ENCODE data around the gene FAAH. TPM values are rescaled to one million over a fixed set of nuclear protein-coding genes. Genes with fewer than 3 reads are reported as not detected.
A peak's percentile ranks its signal among the peaks of the same experiment; 100 is the strongest.
"Not testable (repeated sequence)": the region's sequence is repeated elsewhere in the genome, so short reads cannot be mapped to it uniquely, and the experiment has no call there.

Gene FAAH
- 100 to 1,000 TPM; 103 to 199 (median 152) TPM for total RNA-seq

- 5 to 8% methylated on average over 18 to 29 of the region's 75 CpGs for WGBS, 2 donors
- no peaks in the 10 kb centered on the region for H3K36me3 ChIP-seq
- intact Hi-C loops (cut with DNase I) = no loop called here
- peak; percentile 81 to 83 for DNase-seq
- TF ChIP-seq, protein P1, sequence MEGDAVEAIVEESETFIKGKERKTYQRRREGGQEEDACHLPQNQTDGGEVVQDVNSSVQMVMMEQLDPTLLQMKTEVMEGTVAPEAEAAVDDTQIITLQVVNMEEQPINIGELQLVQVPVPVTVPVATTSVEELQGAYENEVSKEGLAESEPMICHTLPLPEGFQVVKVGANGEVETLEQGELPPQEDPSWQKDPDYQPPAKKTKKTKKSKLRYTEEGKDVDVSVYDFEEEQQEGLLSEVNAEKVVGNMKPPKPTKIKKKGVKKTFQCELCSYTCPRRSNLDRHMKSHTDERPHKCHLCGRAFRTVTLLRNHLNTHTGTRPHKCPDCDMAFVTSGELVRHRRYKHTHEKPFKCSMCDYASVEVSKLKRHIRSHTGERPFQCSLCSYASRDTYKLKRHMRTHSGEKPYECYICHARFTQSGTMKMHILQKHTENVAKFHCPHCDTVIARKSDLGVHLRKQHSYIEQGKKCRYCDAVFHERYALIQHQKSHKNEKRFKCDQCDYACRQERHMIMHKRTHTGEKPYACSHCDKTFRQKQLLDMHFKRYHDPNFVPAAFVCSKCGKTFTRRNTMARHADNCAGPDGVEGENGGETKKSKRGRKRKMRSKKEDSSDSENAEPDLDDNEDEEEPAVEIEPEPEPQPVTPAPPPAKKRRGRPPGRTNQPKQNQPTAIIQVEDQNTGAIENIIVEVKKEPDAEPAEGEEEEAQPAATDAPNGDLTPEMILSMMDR (IDR thresholded peaks at IDR 0.05) = peak in 1 of 6 experiments; percentile 7
- peak; percentile 44 to 72 for TF ChIP-seq POLR2A (IDR thresholded peaks at IDR 0.05)
- no peaks in the 10 kb centered on the region for H3K9me3 ChIP-seq
- H3K4me3 ChIP-seq (replicated peaks in 1 of 3) = peak within 1 kb of the TSS; percentile 6 to 52 (median 31)
- no peaks in the 10 kb centered on the region for H3K27me3 ChIP-seq
- peaks cover 22 to 25% of the 10 kb centered on the region in 2 donors for H3K4me1 ChIP-seq
- peak within 1 kb of the TSS; percentile 82 to 85 (median 82) for H3K27ac ChIP-seq
Observed at GRCh38 chr1:46394108-46394871, at the start of gene FAAH. Gene FAAH (plus strand): TSS chr1:46394317. CDS start chr1:46394349, 32 bp downstream.

GRCh38 chr1:46344481-46344880, 49.6 kb upstream of the FAAH start:
- H3K36me3 ChIP-seq = peaks cover 24% of the 10 kb centered on the region in 2 donors
- intact Hi-C loops (cut with DNase I) = loop anchor here (5.0 kb wide), 1 partner anchor 42 kb away; the partner anchor contains the start of genes LRRC41 and UQCRH

DNA sequence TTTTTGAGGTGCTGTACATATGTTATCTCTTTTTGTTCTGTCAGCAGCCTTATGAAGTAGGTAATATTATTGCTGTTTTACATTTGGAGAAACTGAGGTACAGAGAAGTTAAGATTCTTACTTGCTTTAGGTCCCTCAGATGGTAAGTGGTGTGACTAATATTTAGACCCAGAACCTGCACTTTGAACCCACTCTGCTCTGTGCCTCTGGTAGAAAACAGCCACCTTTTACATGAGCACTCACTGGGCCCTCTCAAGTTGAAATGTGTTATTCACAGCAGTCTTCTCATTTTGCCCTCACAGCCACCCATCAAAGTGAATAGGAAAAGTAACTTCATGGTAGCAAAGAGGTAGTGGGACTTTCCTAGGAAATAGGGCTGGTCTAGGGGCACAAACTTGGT, 48.8 kb upstream of the FAAH start:
- no peaks in the 10 kb centered on the region for H3K27me3 ChIP-seq
- intact Hi-C loops (cut with DNase I) = no loop called here
- H3K4me1 ChIP-seq = peaks cover 0 to 14% of the 10 kb centered on the region in 2 donors
- no peak for DNase-seq
- no peak overlapping the region for H3K27ac ChIP-seq
- H3K9me3 ChIP-seq = no peaks in the 10 kb centered on the region
- peaks cover 24 to 27% of the 10 kb centered on the region in 2 donors for H3K36me3 ChIP-seq
- H3K4me3 ChIP-seq (replicated peaks in 1 of 3) = no peak overlapping the region
- TF ChIP-seq, protein P1 (IDR thresholded peaks at IDR 0.05) = no peak
- TF ChIP-seq POLR2A (IDR thresholded peaks at IDR 0.05) = no peak

More at GRCh38 chr1:46344481-46344880, 49.6 kb upstream of the FAAH start:
- Histone ChIP-seq H3K27ac (no peak overlapping the region), H3K4me1 (peaks cover 0 to 14% of the 10 kb centered on the region in 2 donors), H3K4me3 (replicated peaks in 1 of 3) (no peak overlapping the region), H3K9me3 (no peaks in the 10 kb centered on the region), H3K27me3 (no peaks in the 10 kb centered on the region)
- TF ChIP-seq, protein P1 (IDR thresholded peaks at IDR 0.05) = no peak
- TF ChIP-seq POLR2A (IDR thresholded peaks at IDR 0.05) = no peak
- DNase-seq = no peak
- 90 to 97% methylated on average over 3 of the region's 3 CpGs for WGBS, 2 donors

DNA sequence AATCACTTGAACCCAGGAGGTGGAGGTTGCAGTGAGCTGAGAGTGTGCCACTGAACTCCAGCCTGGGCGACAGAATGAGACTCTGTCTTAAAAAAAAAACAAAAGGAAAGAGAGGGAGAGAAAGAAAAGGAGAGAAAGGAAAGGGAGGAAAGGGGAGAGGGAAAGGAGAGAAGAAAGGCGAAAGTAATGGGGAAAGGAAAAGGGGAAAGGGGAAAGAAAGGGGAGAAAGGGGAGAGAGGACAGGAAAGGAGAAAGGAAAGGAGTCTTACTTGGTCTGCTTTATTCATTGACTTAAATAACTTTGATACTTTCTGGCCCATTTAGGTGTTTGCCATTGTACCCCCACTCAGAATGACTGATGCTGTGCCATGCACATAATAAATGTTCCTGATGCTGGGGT, 41.8 kb upstream of the FAAH start:
- H3K9me3 ChIP-seq = no peaks in the 10 kb centered on the region
- TF ChIP-seq, protein P1 (IDR thresholded peaks at IDR 0.05) = no peak
- TF ChIP-seq POLR2A (IDR thresholded peaks at IDR 0.05) = no peak
- H3K27ac ChIP-seq = no peak overlapping the region
- no peak overlapping the region for H3K4me3 ChIP-seq (replicated peaks in 1 of 3)
- WGBS, 2 donors = 91 to 96% methylated on average over 2 of the region's 2 CpGs
- H3K4me1 ChIP-seq = peaks cover 0 to 7% of the 10 kb centered on the region in 2 donors
- no peak for DNase-seq
- peaks cover 37 to 43% of the 10 kb centered on the region in 2 donors for H3K36me3 ChIP-seq
- intact Hi-C loops (cut with DNase I) = no loop called here
- no peaks in the 10 kb centered on the region for H3K27me3 ChIP-seq

GRCh38 chr1:46355920-46356319, 38.2 kb upstream of the FAAH start:
- intact Hi-C loops (cut with DNase I); DNase-seq; H3K4me3 ChIP-seq (replicated peaks in 1 of 3); H3K27ac ChIP-seq; H3K9me3 ChIP-seq; H3K27me3 ChIP-seq; H3K4me1 ChIP-seq: not testable (repeated sequence)
- H3K36me3 ChIP-seq = peaks cover 42 to 53% of the 10 kb centered on the region in 2 donors
- WGBS, 2 donors = 97 to 100% methylated on average over 5 of the region's 5 CpGs
